ENCODE data around the gene TRIML1.

- TF ChIP-seq TAF1 (IDR thresholded peaks at IDR 0.05; ENCODE audit: borderline replicate concordance, low read depth, low read length): no peak
- TF ChIP-seq POLR2AphosphoS5 (IDR thresholded peaks at IDR 0.05; ENCODE audit: low read depth, low read length): no peak
- TF ChIP-seq POLR2A (IDR thresholded peaks at IDR 0.05; ENCODE audit: low read depth, low read length): no peak
Measured at GRCh38 chr4:188160406-188160805, 21.2 kb downstream of the TRIML1 start.

Measured in GM12892 (cell line).